Stromal cell of bone marrow (primary cell): ENCODE measurements around the gene AHSP.
"Not testable (repeated sequence)": the region's sequence is repeated elsewhere in the genome, so short reads cannot be mapped to it uniquely, and the experiment has no call there.

Experiments
- DNase-seq: peaks from one replicate; pipeline ENCODE4 v3.0.0-alpha.2; 2012; ENCODE audit warnings: low read depth

The AHSP gene

GRCh38 chr16:31527734-31528274, at the start of gene AHSP:
Gene AHSP (plus strand): TSS chr16:31527900. CDS start chr16:31528140, 240 bp downstream.
- DNase-seq, result no peak

GRCh38 chr16:31478956-31479355, 48.7 kb upstream of the AHSP start:
- DNase-seq, result no peak

- DNase-seq, result no peak
These were observed 47.9 kb upstream of the AHSP start for GRCh38 chr16:31479751-31480150.

GRCh38 chr16:31480851-31481536, 46.7 kb upstream of the AHSP start:
- no peak for DNase-seq

GRCh38 chr16:31483081-31483480, 44.6 kb upstream of the AHSP start, which contains the start of gene SLC5A2:
Gene SLC5A2 (plus strand): TSS chr16:31483123. CDS start chr16:31483137, 14 bp downstream.
- DNase-seq, result no peak

- not testable (repeated sequence) for DNase-seq
These were observed 43.7 kb upstream of the AHSP start for GRCh38 chr16:31484048-31484447.

GRCh38 chr16:31484491-31485171, 43.1 kb upstream of the AHSP start:
- no peak for DNase-seq

- DNase-seq, result no peak
These were observed 42.1 kb upstream of the AHSP start for GRCh38 chr16:31485571-31485970.

- no peak for DNase-seq
These were observed 41.7 kb upstream of the AHSP start for GRCh38 chr16:31486045-31486444.

GRCh38 chr16:31487071-31487719, 40.5 kb upstream of the AHSP start:
- DNase-seq, result no peak

- no peak for DNase-seq
These were observed 39.8 kb upstream of the AHSP start for GRCh38 chr16:31487720-31488467.

- DNase-seq, result no peak
These were observed 39.0 kb upstream of the AHSP start for GRCh38 chr16:31488468-31489297.

- DNase-seq, result no peak
These were observed 38.5 kb upstream of the AHSP start for GRCh38 chr16:31489298-31489564.

- no peak for DNase-seq
These were observed 37.8 kb upstream of the AHSP start for GRCh38 chr16:31489616-31490584.

GRCh38 chr16:31491778-31492418, 35.8 kb upstream of the AHSP start:
- DNase-seq, result no peak

GRCh38 chr16:31493506-31494125, 34.1 kb upstream of the AHSP start:
- DNase-seq, result no peak

GRCh38 chr16:31496670-31497069, 31.0 kb upstream of the AHSP start:
- no peak for DNase-seq

GRCh38 chr16:31498493-31498892, 29.2 kb upstream of the AHSP start:
- DNase-seq, result no peak

- no peak for DNase-seq
These were observed 27.8 kb upstream of the AHSP start for GRCh38 chr16:31499928-31500327.
